ENCODE data around the gene NOS1AP.

GRCh38 chr1:162035241-162035640, 34.2 kb upstream of the NOS1AP start:
- TF ChIP-seq FOXM1 (IDR thresholded peaks at IDR 0.05; ENCODE audit: borderline replicate concordance) (no peak), L3MBTL2 (conservative IDR thresholded peaks at IDR 0.05) (no peak), LEF1 (IDR thresholded peaks at IDR 0.05; ENCODE audit: borderline replicate concordance) (no peak), PKNOX1 (IDR thresholded peaks at IDR 0.05) (no peak), HDGF (IDR thresholded peaks at IDR 0.05; ENCODE audit: borderline replicate concordance) (no peak)
